Common myeloid progenitor, CD34-positive (primary cell): Measurements from ENCODE around the gene OR52D1.

Experiments used
- CTCF ChIA-PET: fragments of 350-600 bp; sonication (Branson Sonifier 250); formaldehyde crosslinking; loops from one replicate; lab custom pipeline; 2021; ENCODE audit warnings: antibody characterized with exemption; lab: Charles Lee
- POLR2A ChIA-PET: fragments of 350-600 bp; sonication (Branson Sonifier 250); formaldehyde crosslinking; loops from one replicate; lab custom pipeline; 2021; ENCODE audit warnings: antibody characterized with exemption; lab: Charles Lee
- DNase-seq, 3 donors: peaks; one replicate each; pipeline versions ENCODE4 v3.0.0 to v3.0.0-alpha.2; 2013
- H3K27ac ChIP-seq, 2 experiments: 1 replicate in 1 of 2; 2 replicates in 1 of 2; pipeline ENCODE4 v1.7.0; 2013; ENCODE audit warnings: inconsistent platforms in 2 of 2, low read length in 2 of 2, mild to moderate bottlenecking in 2 of 2, low read depth in 1 of 2, moderate library complexity in 1 of 2; ENCODE audit not compliant: severe bottlenecking in 2 of 2, insufficient read depth in 1 of 2, poor library complexity in 1 of 2
- H3K27me3 ChIP-seq, 5 experiments: replicated peaks in 2 of 5; 1 replicate in 3 of 5; 2 replicates in 2 of 5; pipeline versions ENCODE4 v1.6.1 to v1.7.0; 2013; ENCODE audit warnings: low read length in 4 of 5, mild to moderate bottlenecking in 2 of 5, moderate library complexity in 2 of 5, inconsistent platforms in 1 of 5; ENCODE audit not compliant: insufficient read depth in 5 of 5, control insufficient read depth in 4 of 5
- H3K36me3 ChIP-seq, 4 experiments: 1 replicate in 2 of 4; 2 replicates in 2 of 4; pipeline versions ENCODE4 v1.6.1 to v1.7.0; 2013; ENCODE audit warnings: low read length in 3 of 4, control low read depth in 1 of 4, mild to moderate bottlenecking in 1 of 4; ENCODE audit not compliant: control insufficient read depth in 4 of 4, insufficient read depth in 4 of 4
- H3K4me1 ChIP-seq, 4 experiments: 1 replicate in 3 of 4; 2 replicates in 1 of 4; pipeline versions ENCODE4 v1.6.1 to v1.7.1; 2013; ENCODE audit warnings: low read length in 3 of 4, mild to moderate bottlenecking in 3 of 4, control low read depth in 1 of 4, inconsistent platforms in 1 of 4, moderate library complexity in 1 of 4; ENCODE audit not compliant: control insufficient read depth in 4 of 4, insufficient read depth in 4 of 4; ENCODE audit errors: control extremely low read depth in 1 of 4
- H3K4me3 ChIP-seq, 7 experiments: 1 replicate in 4 of 7; 2 replicates in 3 of 7; pipeline versions ENCODE4 v1.5.1 to v1.7.0; 2013; ENCODE audit warnings: mild to moderate bottlenecking in 7 of 7, low read length in 6 of 7, moderate library complexity in 6 of 7, inconsistent platforms in 2 of 7, low read depth in 2 of 7, control low read depth in 1 of 7; ENCODE audit not compliant: insufficient read depth in 4 of 7, control insufficient read depth in 1 of 7; ENCODE audit errors: extremely low read depth in 1 of 7
- H3K9me3 ChIP-seq, 5 experiments: 1 replicate in 4 of 5; 2 replicates in 1 of 5; pipeline versions ENCODE4 v1.6.1 to v1.7.1; 2013; ENCODE audit warnings: low read length in 4 of 5, mild to moderate bottlenecking in 2 of 5, inconsistent platforms in 1 of 5, low read depth in 1 of 5, moderate library complexity in 1 of 5; ENCODE audit not compliant: control insufficient read depth in 4 of 5, insufficient read depth in 2 of 5; ENCODE audit errors: control extremely low read depth in 1 of 5
- WGBS: methylation state at CpG from one replicate; pipeline ENCODE4 v1.1.5; 2013; ENCODE audit not compliant: insufficient coverage; 5-methylcytosine and 5-hydroxymethylcytosine counted together

OR52D1 gene

GRCh38 chr11:5528495-5528894 is 40.0 kb downstream of the OR52D1 start:
- POLR2A ChIA-PET = no interaction called here
- no peak overlapping the region for H3K27ac ChIP-seq
- CTCF ChIA-PET = interaction anchor here (1.2 kb wide), 1 partner anchor 13 kb away, joined by 3 read pairs; no protein-coding TSS in a partner anchor
- H3K4me1 ChIP-seq = no peaks in the 10 kb centered on the region
- no peak overlapping the region for H3K4me3 ChIP-seq
- H3K27me3 ChIP-seq = no peaks in the 10 kb centered on the region
- no CpG with 5 or more reads among the region's 1 CpG for WGBS
- no peaks in the 10 kb centered on the region for H3K9me3 ChIP-seq
- DNase-seq = no peak
- H3K36me3 ChIP-seq = no peaks in the 10 kb centered on the region

- Histone ChIP-seq H3K27ac (peak overlapping the region in 1 of 2 experiments; percentile 62), H3K9me3 (no peaks in the 10 kb centered on the region), H3K4me3 (no peak overlapping the region), H3K36me3 (no peaks in the 10 kb centered on the region), H3K27me3 (no peaks in the 10 kb centered on the region), H3K4me1 (no peaks in the 10 kb centered on the region)
- ChIA-PET POLR2A (no interaction called here), CTCF (no interaction called here)
- WGBS = 100% methylated on average over 1 of the region's 2 CpGs
- peak in 2 of 3 donors; percentile 17 to 56 for DNase-seq
Measured at GRCh38 chr11:5531053-5531831, 42.8 kb downstream of the OR52D1 start.

GRCh38 chr11:5534046-5534445 is 45.6 kb downstream of the OR52D1 start:
- Histone ChIP-seq H3K27me3 (no peaks in the 10 kb centered on the region), H3K4me1 (no peaks in the 10 kb centered on the region), H3K36me3 (no peaks in the 10 kb centered on the region), H3K27ac (no peak overlapping the region), H3K4me3 (no peak overlapping the region), H3K9me3 (peaks cover 0 to 3% (median 0%) of the 10 kb centered on the region in 5 experiments)
- POLR2A ChIA-PET = no interaction called here
- CTCF ChIA-PET = no interaction called here
- no peak for DNase-seq
- no CpG with 5 or more reads among the region's 1 CpG for WGBS

GRCh38 chr11:5536482-5536881 is 48.0 kb downstream of the OR52D1 start:
- Histone ChIP-seq H3K27ac (no peak overlapping the region), H3K36me3 (no peaks in the 10 kb centered on the region), H3K4me3 (no peak overlapping the region), H3K27me3 (no peaks in the 10 kb centered on the region), H3K9me3 (peaks cover 0 to 3% (median 0%) of the 10 kb centered on the region in 5 experiments), H3K4me1 (no peaks in the 10 kb centered on the region)
- ChIA-PET POLR2A (no interaction called here), CTCF (interaction anchor here (1.1 kb wide), 1 partner anchor 10 kb away, joined by 3 read pairs; no protein-coding TSS in a partner anchor)
- DNase-seq = no peak
